ENCODE data around the gene NEDD8.

DNA sequence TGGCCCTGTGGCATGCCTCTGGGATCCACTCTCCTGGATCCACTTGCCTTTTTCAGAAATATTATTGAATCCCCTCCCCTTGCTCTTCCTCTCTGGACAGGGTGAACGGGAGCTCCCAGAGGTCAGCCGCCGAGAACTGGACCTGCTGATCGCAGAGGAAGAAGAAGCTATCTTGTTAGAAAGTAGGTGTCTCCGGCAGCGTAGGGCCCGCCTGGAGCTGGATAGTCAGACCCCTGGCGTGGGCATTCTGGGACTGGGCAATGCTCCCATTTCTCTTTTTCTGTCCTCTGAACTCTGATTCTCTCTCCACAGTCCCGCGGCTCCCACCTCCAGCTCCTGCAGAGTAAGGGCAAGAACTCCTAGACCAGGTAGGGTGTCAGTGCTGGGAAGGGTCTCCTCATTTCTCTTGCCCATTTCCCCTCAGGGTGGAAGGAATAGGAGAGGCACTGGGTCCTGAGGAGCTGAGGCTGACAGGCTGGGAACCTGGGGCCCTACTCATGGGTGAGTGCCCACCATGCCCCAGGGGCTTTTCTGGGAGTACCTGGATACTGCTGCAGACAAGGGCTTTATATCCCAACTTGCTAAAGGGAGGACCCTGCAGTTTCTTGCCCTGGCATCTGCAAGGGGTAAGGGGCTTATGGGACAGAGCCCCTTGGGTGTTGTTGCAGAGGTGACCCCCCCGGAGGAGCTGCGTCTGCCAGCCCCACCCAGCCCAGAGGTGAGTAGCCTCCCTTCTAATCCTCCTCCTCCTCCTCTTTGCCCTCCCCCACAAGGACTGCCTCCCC, 54.9 kb downstream of the NEDD8 start:
- TF ChIP-seq, protein P1, sequence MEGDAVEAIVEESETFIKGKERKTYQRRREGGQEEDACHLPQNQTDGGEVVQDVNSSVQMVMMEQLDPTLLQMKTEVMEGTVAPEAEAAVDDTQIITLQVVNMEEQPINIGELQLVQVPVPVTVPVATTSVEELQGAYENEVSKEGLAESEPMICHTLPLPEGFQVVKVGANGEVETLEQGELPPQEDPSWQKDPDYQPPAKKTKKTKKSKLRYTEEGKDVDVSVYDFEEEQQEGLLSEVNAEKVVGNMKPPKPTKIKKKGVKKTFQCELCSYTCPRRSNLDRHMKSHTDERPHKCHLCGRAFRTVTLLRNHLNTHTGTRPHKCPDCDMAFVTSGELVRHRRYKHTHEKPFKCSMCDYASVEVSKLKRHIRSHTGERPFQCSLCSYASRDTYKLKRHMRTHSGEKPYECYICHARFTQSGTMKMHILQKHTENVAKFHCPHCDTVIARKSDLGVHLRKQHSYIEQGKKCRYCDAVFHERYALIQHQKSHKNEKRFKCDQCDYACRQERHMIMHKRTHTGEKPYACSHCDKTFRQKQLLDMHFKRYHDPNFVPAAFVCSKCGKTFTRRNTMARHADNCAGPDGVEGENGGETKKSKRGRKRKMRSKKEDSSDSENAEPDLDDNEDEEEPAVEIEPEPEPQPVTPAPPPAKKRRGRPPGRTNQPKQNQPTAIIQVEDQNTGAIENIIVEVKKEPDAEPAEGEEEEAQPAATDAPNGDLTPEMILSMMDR (IDR thresholded peaks at IDR 0.05), result no peak
- TF ChIP-seq POLR2A (IDR thresholded peaks at IDR 0.05), result no peak

All from testis (tissue), 2 donors.